PC-3 (cell line): Measurements from ENCODE around the gene AKAP17A. TPM values are rescaled to one million over a fixed set of nuclear protein-coding genes. Genes with fewer than 3 reads are reported as not detected.

ENCODE experiments used
- ATAC-seq: fragments of 200-7000 bp; cut with Tn5 transposase; 2 replicates; pipeline ENCODE4 v1.9.1; 2020; ENCODE audit warnings: mild to moderate bottlenecking, moderate library complexity
- BruUV-seq: library from RNA; stranded (reverse); fragments of 400-500 nt; replicated peaks from 2 replicates; lab custom pipeline; 2021; lab: Mats Ljungman, UMichigan
- CTCF ChIA-PET: fragments of 300-600 bp; sonication (Branson Sonifier 250); formaldehyde crosslinking; loops from one replicate; lab custom pipeline; 2022; ENCODE audit warnings: antibody characterized with exemption; lab: Charles Lee
- POLR2A ChIA-PET: fragments of 300-600 bp; sonication (Branson Sonifier 250); formaldehyde crosslinking; loops from one replicate; lab custom pipeline; 2022; ENCODE audit warnings: antibody characterized with exemption; ENCODE audit not compliant: unreplicated experiment; lab: Charles Lee
- DNase-seq: peaks from one replicate; pipeline ENCODE4 v3.0.0-alpha.2; 2015
- H2AFZ ChIP-seq: fragments of 300-600 bp; sonication (generic); 2 replicates; pipeline ENCODE4 v1.6.0; 2016; ENCODE audit warnings: antibody characterized with exemption, low read length
- H3F3A ChIP-seq: fragments of 300-600 bp; sonication (generic); one replicate; pipeline ENCODE4 v1.6.0; 2017; ENCODE audit warnings: antibody characterized with exemption, low read length, control low read depth, mild to moderate bottlenecking; ENCODE audit not compliant: unreplicated experiment
- H3K27ac ChIP-seq: fragments of 300-600 bp; sonication (generic); 2 replicates; pipeline ENCODE4 v1.5.1; 2016; ENCODE audit warnings: mild to moderate bottlenecking, low read length
- H3K27me3 ChIP-seq: fragments of 300-600 bp; sonication (generic); 2 replicates; pipeline ENCODE4 v1.6.1; 2016; ENCODE audit warnings: low read length, mixed read lengths
- H3K36me3 ChIP-seq: fragments of 300-600 bp; sonication (generic); 2 replicates; pipeline ENCODE4 v1.6.1; 2016; ENCODE audit warnings: low read depth, mixed run types, low read length, mixed read lengths
- H3K4me1 ChIP-seq: fragments of 300-600 bp; sonication (generic); 2 replicates; pipeline ENCODE4 v1.5.1; 2016; ENCODE audit warnings: low read length; ENCODE audit not compliant: insufficient read depth
- H3K4me2 ChIP-seq: fragments of 300-600 bp; sonication (generic); 2 replicates; pipeline ENCODE4 v1.6.0; 2016; ENCODE audit warnings: low read length
- H3K4me3 ChIP-seq: fragments of 300-600 bp; sonication (generic); 2 replicates; pipeline ENCODE4 v1.5.1; 2016; ENCODE audit warnings: mild to moderate bottlenecking, low read length, mixed read lengths
- H3K79me2 ChIP-seq: fragments of 300-600 bp; sonication (generic); 2 replicates; pipeline ENCODE4 v1.6.1; 2017; ENCODE audit warnings: low read length, mixed read lengths
- H3K9ac ChIP-seq: fragments of 300-600 bp; sonication (generic); 2 replicates; pipeline ENCODE4 v1.6.0; 2016; ENCODE audit warnings: mild to moderate bottlenecking, low read length
- H3K9me2 ChIP-seq: fragments of 300-600 bp; sonication (generic); replicated peaks from 2 replicates; pipeline ENCODE4 v1.6.1; 2016; ENCODE audit warnings: mixed run types, low read length, mixed read lengths
- H3K9me3 ChIP-seq: fragments of 300-600 bp; sonication (generic); 2 replicates; pipeline ENCODE4 v1.6.1; 2016; ENCODE audit warnings: low read length, mixed read lengths
- H4K20me1 ChIP-seq: fragments of 300-600 bp; sonication (generic); 2 replicates; pipeline ENCODE4 v1.6.1; 2016; ENCODE audit warnings: low read length, mixed read lengths
- EZH2 ChIP-seq: fragments of 300-600 bp; sonication (generic); IDR thresholded peaks from one replicate; pipeline ENCODE4 v1.6.1; 2017; ENCODE audit warnings: antibody characterized with exemption, mild to moderate bottlenecking, low read length; ENCODE audit not compliant: unreplicated experiment
- EZH2phosphoT487 ChIP-seq: fragments of 300-600 bp; sonication (generic); IDR thresholded peaks from 2 replicates; pipeline ENCODE4 v1.6.1; 2018; ENCODE audit warnings: mild to moderate bottlenecking, antibody characterized with exemption, low read length, borderline replicate concordance
- intact Hi-C: fragments of 100-400 bp; cut with micrococcal nuclease; formaldehyde crosslinking; loops from 2 replicates; pipeline ENCODE4 v1.9.0; 2023
- total RNA-seq: library from RNA; depleted of rRNA; stranded (reverse); fragments of >200 nt; gene quantifications from 2 replicates; pipeline ENCODE4 v1.2.3, GENCODE V29; 2014
- TF ChIP-seq, protein P1 (sequence below): fragments of 300-600 bp; sonication (generic); conservative IDR thresholded peaks from 2 replicates; pipeline ENCODE4 v1.5.1; 2017; ENCODE audit warnings: antibody characterized with exemption, low read depth, mild to moderate bottlenecking, low read length

The AKAP17A gene
- total RNA-seq, 1 experiment from 2014 or later = 36.8 TPM

DNA sequence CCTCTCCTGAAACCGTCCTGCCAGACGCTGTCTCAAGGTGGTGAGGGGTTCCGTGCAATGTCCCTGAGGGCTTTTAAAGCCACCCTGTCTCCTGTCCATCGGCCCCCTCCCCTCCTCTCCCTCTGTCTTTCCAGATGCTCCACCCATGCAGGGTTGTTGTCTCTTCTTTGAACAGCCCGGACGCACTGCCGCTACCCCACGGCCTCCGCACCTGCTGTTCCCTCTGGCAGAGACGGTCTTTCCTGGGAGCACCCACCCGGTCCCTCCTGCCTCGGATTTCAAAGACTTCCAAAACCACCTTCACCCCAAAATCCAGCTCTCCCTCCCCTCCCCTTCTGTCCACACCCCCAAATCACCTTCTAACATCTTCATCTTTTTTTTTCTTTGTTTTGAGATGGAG lies 19.3 kb downstream of the AKAP17A start:
- no TSS peak for BruUV-seq
- no peaks in the 10 kb centered on the region for H3K9me2 ChIP-seq
- H3K4me3 ChIP-seq = no peak overlapping the region
- no peak overlapping the region for H3K9ac ChIP-seq
- H2AFZ ChIP-seq = no peak overlapping the region
- no peaks in the 10 kb centered on the region for H3K36me3 ChIP-seq
- no peaks in the 10 kb centered on the region for H3K4me1 ChIP-seq
- no peak overlapping the region for H3K27ac ChIP-seq
- H4K20me1 ChIP-seq = no peaks in the 10 kb centered on the region
- DNase-seq (no peak), ATAC-seq (no peak)
- H3K27me3 ChIP-seq = no peaks in the 10 kb centered on the region
- no peaks in the 10 kb centered on the region for H3F3A ChIP-seq
- POLR2A ChIA-PET = no interaction called here
- no peaks in the 10 kb centered on the region for H3K79me2 ChIP-seq
- intact Hi-C loops = no loop called here
- H3K4me2 ChIP-seq = no peak overlapping the region
- CTCF ChIA-PET = no interaction called here
- H3K9me3 ChIP-seq = no peaks in the 10 kb centered on the region
- TF ChIP-seq EZH2phosphoT487 = no peak
- TF ChIP-seq, protein P1, sequence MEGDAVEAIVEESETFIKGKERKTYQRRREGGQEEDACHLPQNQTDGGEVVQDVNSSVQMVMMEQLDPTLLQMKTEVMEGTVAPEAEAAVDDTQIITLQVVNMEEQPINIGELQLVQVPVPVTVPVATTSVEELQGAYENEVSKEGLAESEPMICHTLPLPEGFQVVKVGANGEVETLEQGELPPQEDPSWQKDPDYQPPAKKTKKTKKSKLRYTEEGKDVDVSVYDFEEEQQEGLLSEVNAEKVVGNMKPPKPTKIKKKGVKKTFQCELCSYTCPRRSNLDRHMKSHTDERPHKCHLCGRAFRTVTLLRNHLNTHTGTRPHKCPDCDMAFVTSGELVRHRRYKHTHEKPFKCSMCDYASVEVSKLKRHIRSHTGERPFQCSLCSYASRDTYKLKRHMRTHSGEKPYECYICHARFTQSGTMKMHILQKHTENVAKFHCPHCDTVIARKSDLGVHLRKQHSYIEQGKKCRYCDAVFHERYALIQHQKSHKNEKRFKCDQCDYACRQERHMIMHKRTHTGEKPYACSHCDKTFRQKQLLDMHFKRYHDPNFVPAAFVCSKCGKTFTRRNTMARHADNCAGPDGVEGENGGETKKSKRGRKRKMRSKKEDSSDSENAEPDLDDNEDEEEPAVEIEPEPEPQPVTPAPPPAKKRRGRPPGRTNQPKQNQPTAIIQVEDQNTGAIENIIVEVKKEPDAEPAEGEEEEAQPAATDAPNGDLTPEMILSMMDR = no peak
- TF ChIP-seq EZH2 = no peak

DNA sequence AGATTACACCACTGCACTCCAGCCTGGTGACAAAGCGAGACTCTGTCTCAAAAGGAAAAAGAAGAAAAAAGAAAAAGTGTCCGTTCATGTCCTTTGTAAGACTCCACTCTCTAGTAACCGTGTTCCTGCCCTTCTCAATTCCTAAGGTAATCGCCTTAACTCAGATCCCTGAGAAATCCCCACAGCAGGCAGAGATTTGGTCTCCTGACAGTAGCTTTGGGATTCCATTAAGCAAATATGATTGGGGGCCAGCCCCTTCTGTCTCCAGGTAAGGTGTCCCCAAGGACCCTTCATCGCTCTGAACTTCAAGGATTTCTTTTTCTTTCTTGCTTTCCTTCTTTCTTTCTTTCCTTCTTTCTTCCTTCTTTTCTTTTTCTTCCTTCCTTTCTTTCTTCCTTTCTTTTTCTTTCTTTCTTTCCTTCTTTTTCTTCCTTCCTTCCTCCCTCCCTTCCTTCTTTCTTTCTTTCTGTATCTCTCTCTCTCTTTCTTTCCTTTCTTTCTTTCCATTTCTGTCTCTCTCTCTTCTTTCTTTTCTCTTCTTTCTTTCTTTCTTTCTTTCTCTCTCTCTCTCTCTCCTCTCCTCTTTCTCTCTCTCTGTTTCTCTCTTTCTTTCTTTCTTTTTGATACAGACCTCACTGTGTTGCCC lies 21.4 kb downstream of the AKAP17A start:
- ATAC-seq = no peak

DNA sequence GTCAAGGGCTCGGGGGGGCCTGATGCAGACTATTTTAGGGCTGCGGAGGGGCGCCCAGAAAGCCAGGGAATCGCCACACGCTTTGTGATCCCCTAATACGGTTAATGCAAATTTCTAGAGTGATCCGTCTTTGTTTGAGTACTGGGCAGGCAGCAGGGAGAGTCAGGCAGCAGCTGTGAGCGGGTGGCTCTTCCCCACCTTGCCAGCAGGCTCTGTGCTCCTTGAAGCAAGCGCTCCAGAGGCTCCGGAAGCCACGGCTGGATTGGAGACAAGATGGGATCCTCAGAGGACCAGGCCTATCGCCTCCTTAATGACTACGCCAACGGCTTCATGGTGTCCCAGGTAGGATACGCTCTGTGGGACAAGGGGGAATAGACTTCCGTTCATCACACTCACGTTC lies 23.5 kb downstream of the AKAP17A start, which contains the start of gene ASMT:
Gene ASMT (plus strand): TSS at position 133 of the 400 bp plus-strand sequence. CDS start 141 bp downstream, at position 274.
- intact Hi-C loops = no loop called here
- Histone ChIP-seq H3F3A (no peaks in the 10 kb centered on the region), H3K4me1 (no peaks in the 10 kb centered on the region), H3K9ac (no peak within 1 kb of the TSS), H3K4me3 (no peak within 1 kb of the TSS), H3K9me3 (no peaks in the 10 kb centered on the region), H2AFZ (no peak within 1 kb of the TSS), H3K79me2 (no peaks in the 10 kb centered on the region), H4K20me1 (no peaks in the 10 kb centered on the region), H3K27ac (no peak within 1 kb of the TSS), H3K9me2 (no peaks in the 10 kb centered on the region), H3K4me2 (no peak within 1 kb of the TSS), H3K36me3 (no peaks in the 10 kb centered on the region), H3K27me3 (no peaks in the 10 kb centered on the region)
- DNase-seq = no peak
- ATAC-seq = no peak
- BruUV-seq = no TSS peak
- POLR2A ChIA-PET = no interaction called here
- CTCF ChIA-PET = no interaction called here
- TF ChIP-seq, protein P1 = no peak
- TF ChIP-seq EZH2 = no peak
- TF ChIP-seq EZH2phosphoT487 = no peak

More for the DNA sequence above, 21.4 kb downstream of the AKAP17A start:
- TF ChIP-seq EZH2 = no peak
- no peak for TF ChIP-seq EZH2phosphoT487
- TF ChIP-seq, protein P1 = no peak
- intact Hi-C loops = no loop called here
- CTCF ChIA-PET = no interaction called here
- H3K27ac ChIP-seq = no peak overlapping the region
- H3K36me3 ChIP-seq = no peaks in the 10 kb centered on the region
- H3K9me2 ChIP-seq = no peaks in the 10 kb centered on the region
- H3K79me2 ChIP-seq = no peaks in the 10 kb centered on the region
- H3K4me3 ChIP-seq = no peak overlapping the region
- no TSS peak for BruUV-seq
- POLR2A ChIA-PET = no interaction called here
- H3F3A ChIP-seq = no peaks in the 10 kb centered on the region
- no peak overlapping the region for H2AFZ ChIP-seq
- H3K4me2 ChIP-seq = no peak overlapping the region
- H3K9me3 ChIP-seq = no peaks in the 10 kb centered on the region
- H3K27me3 ChIP-seq = no peaks in the 10 kb centered on the region
- H4K20me1 ChIP-seq = no peaks in the 10 kb centered on the region
- no peak overlapping the region for H3K9ac ChIP-seq
- no peaks in the 10 kb centered on the region for H3K4me1 ChIP-seq
- DNase-seq = no peak
